ENCODE measurements around the gene SOST. TPM values are rescaled to one million over a fixed set of nuclear protein-coding genes. Genes with fewer than 3 reads are reported as not detected.

Gene SOST
- polyA plus RNA-seq, 2 of the 4 experiments (the other 2 are of a cell fraction), result 0.03 to 0.05 TPM

DNA sequence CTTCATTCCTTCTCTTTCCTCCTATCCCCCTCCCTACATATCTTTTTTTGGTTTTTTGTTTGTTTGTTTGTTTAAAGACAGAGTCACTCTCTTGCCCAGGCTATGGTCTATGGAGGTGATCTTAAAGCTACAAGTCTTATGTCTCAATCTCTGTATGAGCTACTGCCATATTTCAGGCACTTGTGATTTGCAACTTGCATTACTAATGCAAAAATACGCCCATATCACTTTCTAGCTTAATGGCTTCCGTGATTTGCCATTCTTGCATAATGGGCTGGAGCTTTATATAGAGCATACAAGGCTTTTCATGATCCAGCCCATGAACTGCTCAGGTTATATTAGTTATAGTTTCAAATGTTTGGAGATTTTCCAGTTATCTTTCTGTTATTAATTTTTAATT is 29.1 kb upstream of the SOST start:
- 63% methylated on average over 2 of the region's 2 CpGs for WGBS (ENCODE audit: missing lambda C conversion rate)
- Histone ChIP-seq H3K27ac (no peak overlapping the region), H3K4me2 (no peak overlapping the region), H3K4me3 (no peak overlapping the region), H3K9me3 (peaks cover 17% of the 10 kb centered on the region; the same call in 2 of the 3 replicates), H3K4me1 (no peaks in the 10 kb centered on the region)
- ATAC-seq (no peak), FAIRE-seq (no peak), DNase-seq (ENCODE audit: low read depth in 1 of 2, low spot score in 1 of 2) (no peak)
- TF ChIP-seq CEBPB (IDR thresholded peaks at IDR 0.05), result no peak
- TF ChIP-seq, protein P1, sequence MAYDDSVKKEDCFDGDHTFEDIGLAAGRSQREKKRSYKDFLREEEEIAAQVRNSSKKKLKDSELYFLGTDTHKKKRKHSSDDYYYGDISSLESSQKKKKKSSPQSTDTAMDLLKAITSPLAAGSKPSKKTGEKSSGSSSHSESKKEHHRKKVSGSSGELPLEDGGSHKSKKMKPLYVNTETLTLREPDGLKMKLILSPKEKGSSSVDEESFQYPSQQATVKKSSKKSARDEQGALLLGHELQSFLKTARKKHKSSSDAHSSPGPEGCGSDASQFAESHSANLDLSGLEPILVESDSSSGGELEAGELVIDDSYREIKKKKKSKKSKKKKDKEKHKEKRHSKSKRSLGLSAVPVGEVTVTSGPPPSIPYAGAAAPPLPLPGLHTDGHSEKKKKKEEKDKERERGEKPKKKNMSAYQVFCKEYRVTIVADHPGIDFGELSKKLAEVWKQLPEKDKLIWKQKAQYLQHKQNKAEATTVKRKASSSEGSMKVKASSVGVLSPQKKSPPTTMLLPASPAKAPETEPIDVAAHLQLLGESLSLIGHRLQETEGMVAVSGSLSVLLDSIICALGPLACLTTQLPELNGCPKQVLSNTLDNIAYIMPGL (CRISPR knock-in tag; IDR thresholded peaks at IDR 0.05; ENCODE audit: borderline replicate concordance), result no peak
- TF ChIP-seq EP300 (IDR thresholded peaks at IDR 0.05), result no peak
- TF ChIP-seq HDAC2 (IDR thresholded peaks at IDR 0.05), result no peak
- CTCF ChIA-PET, result interaction anchor here (0.6 to 3.0 kb wide), 9 partner anchors 9 to 211 kb away, joined by 3 to 13 read pairs (median 3); partner anchors contain the start of genes CD300LG and DUSP3
- POLR2A ChIA-PET, result interaction anchor here (1.6 kb wide), 1 partner anchor 9 kb away, joined by 7 read pairs; the partner anchor contains the start of gene DUSP3

- no peak overlapping the region for H3K27ac ChIP-seq
- ATAC-seq, result no peak
- CTCF ChIA-PET, result interaction anchor here (0.6 to 2.8 kb wide), 4 partner anchors 24 to 267 kb away, joined by 3 to 9 read pairs (median 3); partner anchors contain the start of gene CD300LG
- H3K4me1 ChIP-seq, result peaks cover under 1% of the 10 kb centered on the region
- 63% methylated on average over 5 of the region's 5 CpGs for WGBS (ENCODE audit: missing lambda C conversion rate)
- FAIRE-seq, result no peak
- H3K4me2 ChIP-seq, result no peak overlapping the region
- POLR2A ChIA-PET, result no interaction called here
- no peak for TF ChIP-seq EHMT2 (IDR thresholded peaks at IDR 0.05; ENCODE audit: low read depth)
- TF ChIP-seq GATA3 (IDR thresholded peaks at IDR 0.05; ENCODE audit: borderline replicate concordance), result no peak
- no peak for TF ChIP-seq ZNF302 (CRISPR knock-in tag; IDR thresholded peaks at IDR 0.05)
- no peak for TF ChIP-seq RAD21 (conservative IDR thresholded peaks at IDR 0.05 in 1 of 2, IDR thresholded peaks at IDR 0.05 in 1 of 2)
- no peak for TF ChIP-seq CBX8 (IDR thresholded peaks at IDR 0.05)
- no peak for TF ChIP-seq HDAC2 (IDR thresholded peaks at IDR 0.05)
- no peak overlapping the region for H3K4me3 ChIP-seq
- H3K9me3 ChIP-seq, result peaks cover 5% of the 10 kb centered on the region; the same call in 1 of the 3 replicates
- no peak for DNase-seq (ENCODE audit: low read depth in 1 of 2, low spot score in 1 of 2)
These were observed 26.1 kb upstream of the SOST start for GRCh38 chr17:43784628-43785101.

DNA sequence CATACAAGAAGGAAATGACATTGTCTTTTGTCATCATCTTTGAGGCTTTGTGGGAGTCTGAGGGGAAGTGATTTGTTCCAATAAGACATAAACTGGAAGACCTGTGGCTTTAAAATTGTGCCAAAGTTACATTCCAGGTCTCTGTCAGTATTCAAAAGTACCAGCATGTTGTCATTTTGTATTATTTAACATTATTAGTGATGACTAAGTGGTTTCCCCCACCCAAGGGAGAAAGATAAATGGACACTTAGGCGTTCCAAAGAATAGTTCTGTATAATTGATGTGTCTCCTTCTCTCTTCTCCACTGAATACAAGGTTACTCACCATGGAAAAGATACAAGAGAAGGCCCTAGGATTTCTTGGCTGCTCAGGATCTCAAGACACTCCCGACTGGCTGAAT is 25.5 kb upstream of the SOST start:
- no peak for DNase-seq (ENCODE audit: low read depth in 1 of 2, low spot score in 1 of 2)
- ATAC-seq, result no peak
- Histone ChIP-seq H3K4me1 (peaks cover 4% of the 10 kb centered on the region), H3K4me2 (no peak overlapping the region), H3K9me3 (no peaks in the 10 kb centered on the region), H3K4me3 (no peak overlapping the region), H3K27ac (no peak overlapping the region)
- CTCF ChIA-PET, result interaction anchor here (0.5 to 2.8 kb wide), 3 partner anchors 8 to 23 kb away, joined by 3 to 9 read pairs (median 6); no protein-coding TSS in a partner anchor
- 64% methylated on average over 2 of the region's 2 CpGs for WGBS (ENCODE audit: missing lambda C conversion rate)
- POLR2A ChIA-PET, result no interaction called here
- peak; percentile 37 for TF ChIP-seq MAFK (IDR thresholded peaks at IDR 0.05; ENCODE audit: partially characterized antibody)
- TF ChIP-seq, protein P2, sequence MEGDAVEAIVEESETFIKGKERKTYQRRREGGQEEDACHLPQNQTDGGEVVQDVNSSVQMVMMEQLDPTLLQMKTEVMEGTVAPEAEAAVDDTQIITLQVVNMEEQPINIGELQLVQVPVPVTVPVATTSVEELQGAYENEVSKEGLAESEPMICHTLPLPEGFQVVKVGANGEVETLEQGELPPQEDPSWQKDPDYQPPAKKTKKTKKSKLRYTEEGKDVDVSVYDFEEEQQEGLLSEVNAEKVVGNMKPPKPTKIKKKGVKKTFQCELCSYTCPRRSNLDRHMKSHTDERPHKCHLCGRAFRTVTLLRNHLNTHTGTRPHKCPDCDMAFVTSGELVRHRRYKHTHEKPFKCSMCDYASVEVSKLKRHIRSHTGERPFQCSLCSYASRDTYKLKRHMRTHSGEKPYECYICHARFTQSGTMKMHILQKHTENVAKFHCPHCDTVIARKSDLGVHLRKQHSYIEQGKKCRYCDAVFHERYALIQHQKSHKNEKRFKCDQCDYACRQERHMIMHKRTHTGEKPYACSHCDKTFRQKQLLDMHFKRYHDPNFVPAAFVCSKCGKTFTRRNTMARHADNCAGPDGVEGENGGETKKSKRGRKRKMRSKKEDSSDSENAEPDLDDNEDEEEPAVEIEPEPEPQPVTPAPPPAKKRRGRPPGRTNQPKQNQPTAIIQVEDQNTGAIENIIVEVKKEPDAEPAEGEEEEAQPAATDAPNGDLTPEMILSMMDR (IDR thresholded peaks at IDR 0.05), result no peak
- no peak for FAIRE-seq

- H3K4me2 ChIP-seq, result no peak overlapping the region
- DNase-seq (ENCODE audit: low read depth in 1 of 2, low spot score in 1 of 2), result no peak
- 76% methylated on average over 15 of the region's 15 CpGs for WGBS (ENCODE audit: missing lambda C conversion rate)
These were observed 24.5 kb upstream of the SOST start for GRCh38 chr17:43782913-43783680.

More at GRCh38 chr17:43782913-43783680, 24.5 kb upstream of the SOST start:
- Histone ChIP-seq H3K9me3 (no peaks in the 10 kb centered on the region), H3K27ac (no peak overlapping the region), H3K4me3 (no peak overlapping the region), H3K4me1 (peaks cover 4% of the 10 kb centered on the region)
- ATAC-seq (no peak), FAIRE-seq (no peak)
- no peak for TF ChIP-seq HOXA7 (CRISPR knock-in tag; IDR thresholded peaks at IDR 0.05)
- TF ChIP-seq BCL3 (IDR thresholded peaks at IDR 0.05), result no peak
- TF ChIP-seq POLR2AphosphoS2 (conservative IDR thresholded peaks at IDR 0.05; ENCODE audit: low read length), result no peak
- CTCF ChIA-PET, result interaction anchor here (0.9 to 7.6 kb wide), 6 partner anchors 16 to 64 kb away, joined by 3 to 54 read pairs (median 6); partner anchors contain the start of gene CD300LG
- POLR2A ChIA-PET, result no interaction called here
